Activated naive CD4-positive, alpha-beta T cell treated with anti-CD3 and anti-CD28 coated beads, Interleukin-2, amount 50 U/mL, for 72 hours (primary cell): ENCODE measurements around the gene UGT1A10. TPM values are rescaled to one million over a fixed set of nuclear protein-coding genes. Genes with fewer than 3 reads are reported as not detected.
"Not testable (repeated sequence)": the region's sequence is repeated elsewhere in the genome, so short reads cannot be mapped to it uniquely, and the experiment has no call there.

Experiments
- ATAC-seq, 2 donors: fragments of 150-1000 bp; cut with Tn5 transposase; 2 replicates each; pipeline ENCODE4 v1.10.0; 2021; ENCODE audit warnings: mild to moderate bottlenecking in 2 of 2, moderate library complexity in 2 of 2
- DNase-seq, 2 donors: peaks; one replicate each; pipeline ENCODE4 v3.0.0; 2021 to 2022; ENCODE audit warnings: low spot score in 2 of 2
- H3K27ac Mint-ChIP-seq, 2 donors: one replicate each; pipeline ENCODE4 v1.8.0; 2022; ENCODE audit warnings: mild to moderate bottlenecking in 2 of 2, mixed read lengths in 2 of 2
- H3K36me3 Mint-ChIP-seq, 2 donors: one replicate each; pipeline ENCODE4 v1.8.0; 2022; ENCODE audit warnings: mixed read lengths in 2 of 2
- H3K9me3 Mint-ChIP-seq, 2 donors: one replicate each; pipeline ENCODE4 v1.8.0; 2022; ENCODE audit warnings: mixed read lengths in 2 of 2
- total RNA-seq, 2 donors: library from RNA; stranded (reverse); gene quantifications; one replicate each; pipeline ENCODE4 v1.2.3, GENCODE V29; 2022

UGT1A10 gene
- total RNA-seq, 2 donors from 2014 or later: not detected

GRCh38 chr2:233679196-233679595 is 42.9 kb downstream of the UGT1A10 start:
- DNase-seq (no peak), ATAC-seq (no peak)
- Mint-ChIP-seq H3K36me3 (no peaks in the 10 kb centered on the region), H3K27ac (no peak overlapping the region), H3K9me3 (no peaks in the 10 kb centered on the region)

GRCh38 chr2:233680361-233681045 is 44.3 kb downstream of the UGT1A10 start:
- Mint-ChIP-seq H3K9me3 (no peaks in the 10 kb centered on the region), H3K27ac (no peak overlapping the region), H3K36me3 (no peaks in the 10 kb centered on the region)
- no peak for DNase-seq
- ATAC-seq: no peak

DNA sequence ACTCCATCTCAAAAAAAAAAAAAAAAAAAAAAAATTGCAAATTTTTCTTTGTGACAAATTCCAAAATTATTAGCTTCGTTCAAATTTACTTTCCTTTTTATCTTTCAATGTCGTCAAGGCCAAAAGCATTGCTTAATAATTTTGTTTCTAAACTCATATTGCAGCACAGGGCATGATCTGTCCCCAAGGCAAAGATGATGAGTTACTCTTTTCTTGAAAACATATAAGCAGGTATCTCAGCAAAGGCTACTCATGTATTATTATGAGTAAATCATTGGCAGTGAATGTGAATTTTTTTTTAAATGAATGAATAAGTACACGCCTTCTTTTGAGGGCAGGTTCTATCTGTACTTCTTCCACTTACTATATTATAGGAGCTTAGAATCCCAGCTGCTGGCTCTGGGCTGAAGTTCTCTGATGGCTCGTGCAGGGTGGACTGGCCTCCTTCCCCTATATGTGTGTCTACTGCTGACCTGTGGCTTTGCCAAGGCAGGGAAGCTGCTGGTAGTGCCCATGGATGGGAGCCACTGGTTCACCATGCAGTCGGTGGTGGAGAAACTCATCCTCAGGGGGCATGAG is 45.4 kb downstream of the UGT1A10 start, which contains the start of gene UGT1A7:
TSS of gene UGT1A7 (plus strand) at position 381 of the 579 bp plus-strand sequence. CDS start at position 418, 37 bp downstream.
- Mint-ChIP-seq H3K9me3 (no peaks in the 10 kb centered on the region), H3K36me3 (no peaks in the 10 kb centered on the region), H3K27ac (no peak within 1 kb of the TSS)
- no peak for ATAC-seq
- DNase-seq: no peak

- no peak overlapping the region for H3K27ac Mint-ChIP-seq
These were observed 48.4 kb downstream of the UGT1A10 start for GRCh38 chr2:233684640-233685039.

GRCh38 chr2:233686928-233687327 is 50.7 kb downstream of the UGT1A10 start:
- no peak overlapping the region for H3K27ac Mint-ChIP-seq
- H3K9me3 Mint-ChIP-seq: no peaks in the 10 kb centered on the region
- DNase-seq (no peak), ATAC-seq (no peak)
- no peaks in the 10 kb centered on the region for H3K36me3 Mint-ChIP-seq

More at GRCh38 chr2:233684640-233685039, 48.4 kb downstream of the UGT1A10 start:
- DNase-seq (no peak), ATAC-seq (no peak)
- Mint-ChIP-seq H3K9me3 (no peaks in the 10 kb centered on the region), H3K36me3 (no peaks in the 10 kb centered on the region)

DNA sequence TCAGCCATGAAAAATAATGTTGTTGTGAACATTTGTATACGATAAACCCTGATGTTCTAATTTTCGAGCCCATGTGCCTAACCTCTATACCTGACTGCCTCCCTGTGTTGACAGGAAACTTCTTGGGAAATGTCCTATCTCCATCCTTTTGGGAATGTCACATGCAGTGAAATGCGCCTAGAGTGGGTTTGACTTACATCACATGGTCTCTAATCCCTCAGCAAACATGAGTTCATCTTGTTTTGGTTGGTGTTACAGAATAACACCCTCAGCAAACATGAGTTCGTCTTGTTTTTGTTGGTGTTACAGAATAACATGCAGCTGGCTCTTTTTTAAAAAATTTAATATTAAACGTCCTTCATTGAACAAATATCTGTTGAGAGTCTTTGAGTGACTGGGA is 52.1 kb downstream of the UGT1A10 start:
- H3K9me3 Mint-ChIP-seq: no peaks in the 10 kb centered on the region
- H3K36me3 Mint-ChIP-seq: no peaks in the 10 kb centered on the region
- no peak overlapping the region for H3K27ac Mint-ChIP-seq
- DNase-seq (no peak), ATAC-seq (no peak)

- Mint-ChIP-seq H3K36me3 (no peaks in the 10 kb centered on the region), H3K9me3 (no peaks in the 10 kb centered on the region), H3K27ac (no peak overlapping the region)
- ATAC-seq (no peak), DNase-seq (no peak)
These were observed 52.8 kb downstream of the UGT1A10 start for GRCh38 chr2:233689031-233689430.

- H3K27ac Mint-ChIP-seq: no peak overlapping the region
- DNase-seq (no peak), ATAC-seq (no peak)
- H3K9me3 Mint-ChIP-seq: no peaks in the 10 kb centered on the region
- no peaks in the 10 kb centered on the region for H3K36me3 Mint-ChIP-seq
These were observed 53.3 kb downstream of the UGT1A10 start for GRCh38 chr2:233689501-233689900.

DNA sequence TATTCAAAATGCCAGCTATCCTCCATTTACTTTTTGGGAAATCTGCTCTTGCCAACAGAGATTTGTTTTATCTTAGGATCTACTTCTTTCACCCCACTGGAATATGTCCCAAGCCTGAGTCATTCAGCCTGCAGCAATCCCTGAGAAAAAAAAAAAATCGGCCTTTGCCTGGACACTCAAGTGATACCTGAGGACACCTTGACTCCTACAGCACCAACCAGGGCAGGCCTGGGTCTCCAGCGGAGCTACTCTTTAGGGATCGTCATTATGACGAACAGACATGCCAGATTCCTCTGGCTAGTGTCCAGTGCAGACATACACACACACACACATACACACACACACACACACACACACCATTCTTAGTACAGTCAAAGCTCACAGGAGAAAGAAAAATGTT is 54.2 kb downstream of the UGT1A10 start:
- no peaks in the 10 kb centered on the region for H3K9me3 Mint-ChIP-seq
- H3K27ac Mint-ChIP-seq: no peak overlapping the region
- no peaks in the 10 kb centered on the region for H3K36me3 Mint-ChIP-seq
- ATAC-seq (no peak), DNase-seq (no peak)

- Mint-ChIP-seq H3K27ac (no peak overlapping the region), H3K9me3 (no peaks in the 10 kb centered on the region), H3K36me3 (no peaks in the 10 kb centered on the region)
- no peak for DNase-seq
- no peak for ATAC-seq
These were observed 55.5 kb downstream of the UGT1A10 start for GRCh38 chr2:233691443-233692433.

DNA sequence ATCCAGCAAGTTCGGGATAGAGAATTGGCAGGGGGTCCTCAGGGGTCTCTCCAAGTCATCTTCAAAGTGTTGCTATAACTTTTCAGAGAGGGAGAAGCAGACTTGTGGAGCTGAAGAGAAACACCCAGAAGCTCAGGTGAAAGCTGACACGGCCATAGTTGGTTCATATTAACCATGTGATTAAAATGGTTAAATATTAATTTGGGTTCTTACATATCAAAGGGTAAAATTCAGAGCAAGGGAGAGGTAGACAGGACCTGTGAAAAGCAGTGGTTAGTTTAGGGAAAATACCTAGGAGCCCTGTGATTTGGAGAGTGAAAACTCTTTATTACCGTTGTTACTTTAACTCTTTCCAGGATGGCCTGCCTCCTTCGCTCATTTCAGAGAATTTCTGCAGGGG is 56.4 kb downstream of the UGT1A10 start, which contains the start of gene UGT1A6:
TSS of gene UGT1A6 (plus strand) at position 243 of the 400 bp plus-strand sequence. CDS start at position 358, 115 bp downstream.
- ATAC-seq: no peak
- Mint-ChIP-seq H3K9me3 (no peaks in the 10 kb centered on the region), H3K27ac (no peak within 1 kb of the TSS), H3K36me3 (no peaks in the 10 kb centered on the region)
- no peak for DNase-seq

- H3K36me3 Mint-ChIP-seq: no peaks in the 10 kb centered on the region
- H3K9me3 Mint-ChIP-seq: no peaks in the 10 kb centered on the region
- H3K27ac Mint-ChIP-seq: no peak overlapping the region
- no peak for ATAC-seq
- no peak for DNase-seq
These were observed 57.7 kb downstream of the UGT1A10 start for GRCh38 chr2:233693963-233694362.

DNA sequence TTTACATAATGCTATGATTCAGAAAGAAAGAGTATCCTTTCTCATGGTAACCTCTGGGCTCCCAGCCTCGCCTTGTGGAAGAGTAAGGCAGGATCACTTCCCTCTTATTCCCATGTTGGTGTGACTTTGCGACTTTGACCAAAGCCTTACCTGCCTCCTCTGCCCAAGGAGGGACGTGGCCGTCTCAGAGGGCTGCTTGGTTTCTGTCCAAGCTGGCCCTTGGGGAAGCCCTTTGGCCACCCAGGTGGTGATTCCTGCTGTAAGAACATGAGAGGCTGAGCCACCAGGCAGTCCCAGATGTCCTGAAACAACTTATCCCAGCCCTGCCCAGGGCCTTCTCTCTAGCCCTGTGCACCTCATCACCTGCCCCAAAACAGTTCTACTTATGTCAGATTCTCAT is 62.5 kb downstream of the UGT1A10 start:
- no peak for DNase-seq
- H3K9me3 Mint-ChIP-seq: no peaks in the 10 kb centered on the region

GRCh38 chr2:233699424-233700027 is 63.3 kb downstream of the UGT1A10 start:
- H3K36me3 Mint-ChIP-seq: peaks cover 0 to 6% of the 10 kb centered on the region in 2 donors

More for the DNA sequence above, 62.5 kb downstream of the UGT1A10 start:
- ATAC-seq: no peak
- Mint-ChIP-seq H3K27ac (no peak overlapping the region), H3K36me3 (no peaks in the 10 kb centered on the region)

GRCh38 chr2:233700028-233700635 is 63.9 kb downstream of the UGT1A10 start:
- Mint-ChIP-seq H3K36me3 (peaks cover 0 to 6% of the 10 kb centered on the region in 2 donors), H3K27ac (no peak overlapping the region), H3K9me3 (peaks cover 3 to 5% of the 10 kb centered on the region in 2 donors)
- DNase-seq (no peak), ATAC-seq (no peak)

More at GRCh38 chr2:233699424-233700027, 63.3 kb downstream of the UGT1A10 start:
- no peak overlapping the region for H3K27ac Mint-ChIP-seq
- DNase-seq (no peak), ATAC-seq (no peak)
- peaks cover 3 to 5% of the 10 kb centered on the region in 2 donors for H3K9me3 Mint-ChIP-seq

DNA sequence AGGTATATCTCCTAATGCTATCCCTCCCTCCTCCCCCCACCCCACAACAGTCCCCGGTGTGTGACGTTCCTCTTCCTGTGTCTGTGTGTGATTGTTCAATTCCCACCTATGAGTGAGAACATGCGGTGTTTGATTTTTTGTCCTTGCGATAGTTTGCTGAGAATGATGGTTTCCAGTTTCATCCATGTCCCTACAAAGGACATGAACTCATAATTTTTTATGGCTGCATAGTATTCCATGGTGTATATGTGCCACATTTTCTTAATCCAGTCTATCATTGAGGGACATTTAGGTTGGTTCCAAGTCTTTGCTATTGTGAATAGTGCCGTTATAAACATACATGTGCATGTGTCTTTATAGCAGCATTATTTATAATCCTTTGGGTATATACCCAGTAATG is 64.6 kb downstream of the UGT1A10 start:
- H3K27ac Mint-ChIP-seq, ATAC-seq, DNase-seq, H3K9me3 Mint-ChIP-seq, H3K36me3 Mint-ChIP-seq: not testable (repeated sequence)
